K562 (cell line): ENCODE data around the gene CCM2. TPM values are rescaled to one million over a fixed set of nuclear protein-coding genes. Genes with fewer than 3 reads are reported as not detected.

ENCODE experiments used
- ATAC-seq: fragments of 200-7000 bp; cut with Tn5 transposase; 3 replicates; pipeline ENCODE4 v1.9.1; 2020; ENCODE audit warnings: moderate library complexity
- BruUV-seq: library from RNA; stranded (reverse); fragments of 400-500 nt; replicated peaks from 2 replicates; lab custom pipeline; 2021; lab: Mats Ljungman, UMichigan
- CTCF ChIA-PET: fragments of 300-600 bp; formaldehyde crosslinking; extraction: SDS; loops from one replicate; lab custom pipeline; 2021; ENCODE audit warnings: low intra/inter-chr PET ratio; lab: Yijun Ruan, JAX
- POLR2A ChIA-PET: fragments of 300-600, 350-650 bp; sonication (Branson Sonifier 250); formaldehyde crosslinking; extraction: SDS; loops from one replicate; lab custom pipeline; 2021; ENCODE audit warnings: antibody characterized with exemption, inconsistent platforms; lab: Yijun Ruan, JAX
- DNase-seq, 4 experiments: peaks; one replicate each; pipeline versions ENCODE4 v3.0.0 to v3.0.0-alpha.2; 2011 to 2018; ENCODE audit warnings: low spot score in 3 of 4, mixed read lengths in 3 of 4; ENCODE audit errors: extremely low read depth in 1 of 4
- FAIRE-seq: peaks from 2 replicates; lab custom pipeline; 2011; peaks lifted over from hg19 to GRCh38; lab: Jason Lieb, UNC
- H2AFZ ChIP-seq: 2 replicates; pipeline ENCODE4 v1.6.0; 2011; ENCODE audit warnings: low read depth, low read length, control low read depth, inconsistent platforms
- H3K27ac ChIP-seq: fragments of 200-600 bp; 3 replicates; pipeline ENCODE4 v1.8.0; 2011; ENCODE audit warnings: low read depth, mild to moderate bottlenecking, control low read depth, inconsistent platforms, low read length, moderate library complexity, mixed read lengths; ENCODE audit errors: extremely low read depth
- H3K27me3 ChIP-seq, 2 experiments: fragments of 300-600 bp in 1 of 2; 2 replicates in 1 of 2; 3 replicates in 1 of 2; pipeline versions ENCODE4 v1.6.0 to v1.8.0; 2011; ENCODE audit warnings: inconsistent platforms in 2 of 2, low read length in 2 of 2, mild to moderate bottlenecking in 1 of 2, mixed read lengths in 1 of 2, moderate library complexity in 1 of 2; ENCODE audit not compliant: control insufficient read depth in 2 of 2, insufficient read depth in 2 of 2
- H3K36me3 ChIP-seq: fragments of 300-600 bp; 3 replicates; pipeline ENCODE4 v1.8.0; 2011; ENCODE audit warnings: mild to moderate bottlenecking, low read length, inconsistent platforms; ENCODE audit not compliant: control insufficient read depth, insufficient read depth
- H3K4me1 ChIP-seq, 2 experiments: fragments of 200-600 bp in 1 of 2; replicated peaks in 1 of 2; 2 replicates in 1 of 2; 3 replicates in 1 of 2; pipeline versions ENCODE4 v1.5.1 to v1.8.0; 2011; ENCODE audit warnings: inconsistent platforms in 2 of 2, low read length in 2 of 2, mild to moderate bottlenecking in 1 of 2, mixed read lengths in 1 of 2, moderate library complexity in 1 of 2; ENCODE audit not compliant: control insufficient read depth in 2 of 2, insufficient read depth in 2 of 2
- H3K4me2 ChIP-seq: 2 replicates; pipeline ENCODE4 v1.6.1; 2011; ENCODE audit warnings: low read length, control low read depth, inconsistent platforms, mixed read lengths; ENCODE audit not compliant: insufficient read depth
- H3K4me3 ChIP-seq: fragments of 200-600 bp; sonication (generic), shearing (Covaris generic); 2 replicates; pipeline ENCODE4 v1.5.1; 2016; ENCODE audit warnings: control low read depth, inconsistent platforms
- H3K79me2 ChIP-seq: fragments of 200-600 bp; 3 replicates; pipeline ENCODE4 v1.8.0; 2011; ENCODE audit warnings: low read length, inconsistent platforms; ENCODE audit not compliant: control insufficient read depth, insufficient read depth
- H3K9ac ChIP-seq, 2 experiments: 2 replicates each; pipeline versions ENCODE4 v1.6.0 to v1.6.1; 2011; ENCODE audit warnings: low read depth in 2 of 2, low read length in 2 of 2, control low read depth in 1 of 2, inconsistent platforms in 1 of 2, mild to moderate bottlenecking in 1 of 2, mixed read lengths in 1 of 2; ENCODE audit not compliant: insufficient read depth in 1 of 2
- H3K9me1 ChIP-seq: one replicate; pipeline ENCODE4 v1.6.0; 2011; ENCODE audit warnings: inconsistent platforms, mild to moderate bottlenecking, low read length, moderate library complexity; ENCODE audit not compliant: control insufficient read depth, insufficient read depth
- H3K9me3 ChIP-seq: replicated peaks from 2 replicates; pipeline ENCODE4 v1.5.1; 2011; ENCODE audit warnings: low read depth, low read length, inconsistent platforms; ENCODE audit not compliant: control insufficient read depth, insufficient read depth
- H4K20me1 ChIP-seq: replicated peaks from 2 replicates; pipeline ENCODE4 v1.6.1; 2011; ENCODE audit warnings: low read length, inconsistent platforms, mixed read lengths; ENCODE audit not compliant: control insufficient read depth, insufficient read depth
- ARHGAP35 ChIP-seq: fragments of 450-650 bp; IDR thresholded peaks from 2 replicates; pipeline ENCODE4 v1.6.1; 2018; ENCODE audit not compliant: partially characterized antibody
- ATF3 ChIP-seq, 2 experiments: fragments of 450-650 bp in 1 of 2; sonication (generic) in 1 of 2; formaldehyde crosslinking in 1 of 2; IDR thresholded peaks in 1 of 2; conservative IDR thresholded peaks in 1 of 2; 2 replicates each; pipeline versions ENCODE4 v1.6.1 to v1.8.1; 2016 to 2023; ENCODE audit warnings: mild to moderate bottlenecking in 2 of 2, moderate library complexity in 2 of 2, inconsistent platforms in 1 of 2, missing genetic modification reagents in 1 of 2
- CEBPB ChIP-seq: fragments of 450-650 bp; IDR thresholded peaks from 2 replicates; pipeline ENCODE4 v1.6.1; 2016; ENCODE audit warnings: missing genetic modification characterization, missing compliant biosample characterization
- GTF2E2 ChIP-seq: fragments of 200-800 bp; sonication (Bioruptor generic); IDR thresholded peaks from 2 replicates; pipeline ENCODE4 v1.6.1; 2016; ENCODE audit warnings: missing genetic modification characterization, missing compliant biosample characterization
- HDAC3 ChIP-seq: fragments of 450-650 bp; IDR thresholded peaks from 2 replicates; pipeline ENCODE4 v1.6.1; 2018; ENCODE audit warnings: borderline replicate concordance, mild to moderate bottlenecking, moderate library complexity; ENCODE audit not compliant: partially characterized antibody
- HMBOX1 ChIP-seq: sonication (generic); IDR thresholded peaks from 2 replicates; pipeline ENCODE4 v1.6.1; 2016
- LCOR ChIP-seq: sonication (generic); formaldehyde crosslinking; IDR thresholded peaks from 2 replicates; pipeline ENCODE4 v1.8.0; 2022; ENCODE audit warnings: mild to moderate bottlenecking, missing genetic modification reagents
- MECOM ChIP-seq: fragments of 250-450 bp; sonication (Bioruptor Pico); IDR thresholded peaks from 2 replicates; pipeline ENCODE4 v1.8.0; 2022; ENCODE audit warnings: inconsistent platforms
- MEIS2 ChIP-seq: fragments of 450-650 bp; IDR thresholded peaks from 2 replicates; pipeline ENCODE4 v1.6.1; 2014; ENCODE audit warnings: mild to moderate bottlenecking; ENCODE audit not compliant: partially characterized antibody
- MYNN ChIP-seq, 2 experiments: sonication (generic); formaldehyde crosslinking in 1 of 2; IDR thresholded peaks; 2 replicates each; pipeline versions ENCODE4 v1.5.0 to v1.6.1; 2016 to 2020; ENCODE audit warnings: antibody characterized with exemption in 1 of 2, missing genetic modification reagents in 1 of 2
- NCOR1 ChIP-seq: fragments of 450-650 bp; IDR thresholded peaks from 2 replicates; pipeline ENCODE4 v1.6.1; 2016; ENCODE audit warnings: mild to moderate bottlenecking, moderate library complexity
- NR2C2 ChIP-seq, 2 experiments: fragments of 200-800 bp in 1 of 2; sonication (Bioruptor generic) in 1 of 2; sonication (generic) in 1 of 2; formaldehyde crosslinking in 1 of 2; IDR thresholded peaks; 2 replicates each; pipeline versions ENCODE4 v1.6.1 to v1.8.0; 2016 to 2022; ENCODE audit warnings: mild to moderate bottlenecking in 1 of 2, missing compliant biosample characterization in 1 of 2, missing genetic modification characterization in 1 of 2, missing genetic modification reagents in 1 of 2
- PKNOX1 ChIP-seq: fragments of 450-650 bp; IDR thresholded peaks from 2 replicates; pipeline ENCODE4 v1.6.1; 2016
- RUNX1 ChIP-seq: sonication (generic); IDR thresholded peaks from 2 replicates; pipeline ENCODE4 v1.6.1; 2016; ENCODE audit warnings: antibody characterized with exemption, low read depth
- TAF15 ChIP-seq: fragments of 200-400 bp; formaldehyde crosslinking; IDR thresholded peaks from 2 replicates; pipeline ENCODE4 v1.6.1; 2017; ENCODE audit warnings: mild to moderate bottlenecking, low read depth, low read length, moderate library complexity
- ZC3H11A ChIP-seq: IDR thresholded peaks from 2 replicates; pipeline ENCODE4 v1.6.1; 2012; ENCODE audit warnings: low read depth, low read length, improper control_type of control experiment
- ZNF165 ChIP-seq: fragments of 250-450 bp; sonication (Bioruptor Pico); IDR thresholded peaks from 2 replicates; pipeline ENCODE4 v1.4.0; 2020; ENCODE audit warnings: borderline replicate concordance
- ZNF197 ChIP-seq: fragments of 200-800 bp; sonication (Bioruptor generic); IDR thresholded peaks from 2 replicates; pipeline ENCODE4 v1.6.1; 2016; ENCODE audit warnings: low read depth, missing genetic modification characterization, missing compliant biosample characterization
- ZNF77 ChIP-seq: fragments of 250-450 bp; sonication (Bioruptor Pico); IDR thresholded peaks from 2 replicates; pipeline ENCODE4 v1.5.0; 2020
- WGBS: fragments of 100-300 bp; shearing (Covaris generic); methylation state at CpG from one replicate; pipeline ENCODE4 v1.1.6; 2016; ENCODE audit warnings: low coverage, mixed read lengths; ENCODE audit not compliant: insufficient coverage; ENCODE audit errors: missing lambda C conversion rate; 5-methylcytosine and 5-hydroxymethylcytosine counted together
- in situ Hi-C: fragments of 300-500 bp; cut with MboI; formaldehyde crosslinking; loops from 4 replicates; pipeline ENCODE4 v1.15.0; 2018; ENCODE audit warnings: inconsistent platforms, mixed read lengths
- intact Hi-C: fragments of 100-400 bp; cut with micrococcal nuclease; formaldehyde crosslinking; loops from 2 replicates; pipeline ENCODE4 v1.14.2; 2022
- polyA plus RNA-seq, 8 experiments: library from polyadenylated mRNA; depleted of rRNA in 4 of 8; stranded (reverse) in 5 of 8; unstranded in 3 of 8; fragments of >200 nt; fragmentation: Nextera tagmentation in 2 of 8; fragmentation: Illumina TruSeq in 1 of 8; extraction: Ambion mirVana in 2 of 8; extraction: Trizol in 1 of 8; gene quantifications; 2 replicates each; pipeline versions ENCODE4 v1.2.1 to v1.2.3, GENCODE V29; 2011 to 2014; ENCODE audit warnings: inconsistent platforms in 1 of 8, missing spikeins in 1 of 8
- total RNA-seq, 7 experiments: library from RNA; depleted of rRNA in 6 of 7; stranded (reverse); fragments of >200 nt in 6 of 7; fragmentation: Illumina TruSeq in 2 of 7; extraction: Trizol in 2 of 7; gene quantifications; 2 replicates each; pipeline versions ENCODE4 v1.2.1 to v1.2.3, GENCODE V29; 2011 to 2021; ENCODE audit warnings: low replicate concordance in 1 of 7
- TF ChIP-seq, protein P1 (sequence below): fragments of 250-450 bp; sonication (Bioruptor Pico); IDR thresholded peaks from 2 replicates; pipeline ENCODE4 v1.4.0; 2020

CCM2 gene
- total and polyA plus RNA-seq, 9 of the 15 experiments (the other 6 are each of a cell fraction or from before 2014, with no cell fraction given) = 0.41 to 38.6 (median 25.9) TPM

GRCh38 chr7:45013465-45013967 lies 13.5 kb downstream of the CCM2 start:
- H3K4me1 ChIP-seq = no peaks in the 10 kb centered on the region; a peak in 1 of 5 replicates
- no peaks in the 10 kb centered on the region for H3K27me3 ChIP-seq
- no TSS peak for BruUV-seq
- intact Hi-C loops = no loop called here
- no peak overlapping the region for H2AFZ ChIP-seq
- ChIA-PET CTCF (no interaction called here), POLR2A (interaction anchor here (0.6 kb wide), 1 partner anchor 12 kb away, joined by 3 read pairs; no protein-coding TSS in a partner anchor)
- ATAC-seq = no peak
- no peaks in the 10 kb centered on the region for H3K9me3 ChIP-seq
- 74% methylated on average over 2 of the region's 2 CpGs for WGBS
- no peak overlapping the region for H3K9ac ChIP-seq
- no peaks in the 10 kb centered on the region for H4K20me1 ChIP-seq
- no peak overlapping the region for H3K27ac ChIP-seq
- in situ Hi-C loops = no loop called here
- no peaks in the 10 kb centered on the region for H3K9me1 ChIP-seq
- H3K79me2 ChIP-seq = peaks cover 55% of the 10 kb centered on the region
- no peak overlapping the region for H3K4me3 ChIP-seq
- FAIRE-seq = peak; percentile 51
- DNase-seq = no peak
- peaks cover 30% of the 10 kb centered on the region for H3K36me3 ChIP-seq
- H3K4me2 ChIP-seq = no peak overlapping the region
- TF ChIP-seq ZNF165 (CRISPR knock-in tag) (no peak), GTF2E2 (tag) (no peak), MECOM (CRISPR knock-in tag) (no peak), HDAC3 (no peak), LCOR (CRISPR knock-in tag) (no peak), ATF3 (IDR thresholded peaks at IDR 0.05) (peak; percentile 43), ATF3 (CRISPR knock-in tag; conservative IDR thresholded peaks at IDR 0.05) (no peak), ARHGAP35 (no peak), NCOR1 (no peak), CEBPB (tag) (0 out of 2 replicates have a peak, but pooled peaks have one; percentile 14), PKNOX1 (0 out of 2 replicates have a peak, but pooled peaks have one; percentile 6), NR2C2 (CRISPR knock-in tag; IDR thresholded peaks at IDR 0.05) (no peak), NR2C2 (tag; IDR thresholded peaks at IDR 0.05) (no peak), RUNX1 (no peak), MYNN (IDR thresholded peaks at IDR 0.05) (no peak), MYNN (CRISPR knock-in tag; IDR thresholded peaks at IDR 0.05) (no peak), ZC3H11A (no peak), ZNF77 (CRISPR knock-in tag) (no peak), MEIS2 (peak; percentile 55), TAF15 (no peak), ZNF197 (no peak), HMBOX1 (no peak)
- TF ChIP-seq, protein P1, sequence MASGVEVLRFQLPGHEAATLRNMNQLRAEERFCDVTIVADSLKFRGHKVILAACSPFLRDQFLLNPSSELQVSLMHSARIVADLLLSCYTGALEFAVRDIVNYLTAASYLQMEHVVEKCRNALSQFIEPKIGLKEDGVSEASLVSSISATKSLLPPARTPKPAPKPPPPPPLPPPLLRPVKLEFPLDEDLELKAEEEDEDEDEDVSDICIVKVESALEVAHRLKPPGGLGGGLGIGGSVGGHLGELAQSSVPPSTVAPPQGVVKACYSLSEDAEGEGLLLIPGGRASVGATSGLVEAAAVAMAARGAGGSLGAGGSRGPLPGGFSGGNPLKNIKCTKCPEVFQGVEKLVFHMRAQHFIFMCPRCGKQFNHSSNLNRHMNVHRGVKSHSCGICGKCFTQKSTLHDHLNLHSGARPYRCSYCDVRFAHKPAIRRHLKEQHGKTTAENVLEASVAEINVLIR (CRISPR knock-in tag) = no peak
